ENCODE measurements around the gene AKAP8.
A peak's percentile ranks its signal among the peaks of the same experiment; 100 is the strongest.
"Not testable (repeated sequence)": the region's sequence is repeated elsewhere in the genome, so short reads cannot be mapped to it uniquely, and the experiment has no call there.

AKAP8 gene

GRCh38 chr19:15379083-15379998, at the start of gene AKAP8:
Gene AKAP8, minus strand, starts transcription at chr19:15379787. Its CDS starts 56 bp downstream, at chr19:15379731.
- DNase-seq: peak; percentile 98

DNA sequence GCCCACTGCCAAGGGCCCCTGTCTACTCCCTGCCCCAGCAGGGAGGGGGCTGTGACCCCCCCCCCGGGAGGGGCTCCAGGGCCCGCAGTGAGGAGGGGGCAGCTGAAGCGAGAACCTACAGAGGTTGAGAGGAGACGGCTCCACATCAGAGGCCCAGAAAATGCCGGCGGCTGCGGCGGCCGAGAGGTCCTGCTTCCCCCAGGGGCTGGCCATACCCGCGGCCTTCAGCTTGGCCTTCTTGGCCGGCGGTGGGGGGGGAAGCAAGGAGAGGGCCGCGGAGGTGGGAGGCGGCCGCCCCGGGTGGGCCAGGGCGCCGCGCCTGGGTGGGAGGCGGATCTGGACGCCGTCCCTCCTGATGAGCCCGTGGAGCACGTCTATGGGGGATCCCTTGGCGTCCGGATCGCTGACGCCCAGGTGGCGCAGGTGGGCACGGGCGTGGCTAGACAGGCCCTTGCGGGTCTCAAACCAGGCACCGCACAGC, 48.4 kb upstream of the AKAP8 start:
- no peak for DNase-seq

DNA sequence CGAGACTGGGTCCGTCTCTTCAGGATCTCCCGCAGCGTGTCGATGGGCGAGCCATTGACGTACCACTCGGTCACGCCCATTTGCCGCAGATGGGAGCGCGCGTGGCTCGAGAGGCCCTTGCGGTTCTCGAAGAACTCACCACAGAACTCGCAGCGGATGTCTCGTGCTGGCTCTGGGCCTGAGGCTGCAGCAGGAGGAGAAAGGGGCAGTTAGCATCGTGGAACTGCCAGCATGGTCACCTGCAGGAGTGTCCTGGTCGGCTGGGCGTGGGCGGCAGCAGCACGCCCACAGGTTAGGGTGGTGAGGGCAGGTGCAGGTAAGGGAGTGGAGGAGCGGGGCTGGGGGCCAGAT, 47.7 kb upstream of the AKAP8 start:
- DNase-seq: no peak

GRCh38 chr19:15426485-15427349, 47.1 kb upstream of the AKAP8 start:
- no peak for DNase-seq

- DNase-seq: no peak
Observed at GRCh38 chr19:15425321-15425950, 45.8 kb upstream of the AKAP8 start.

DNA sequence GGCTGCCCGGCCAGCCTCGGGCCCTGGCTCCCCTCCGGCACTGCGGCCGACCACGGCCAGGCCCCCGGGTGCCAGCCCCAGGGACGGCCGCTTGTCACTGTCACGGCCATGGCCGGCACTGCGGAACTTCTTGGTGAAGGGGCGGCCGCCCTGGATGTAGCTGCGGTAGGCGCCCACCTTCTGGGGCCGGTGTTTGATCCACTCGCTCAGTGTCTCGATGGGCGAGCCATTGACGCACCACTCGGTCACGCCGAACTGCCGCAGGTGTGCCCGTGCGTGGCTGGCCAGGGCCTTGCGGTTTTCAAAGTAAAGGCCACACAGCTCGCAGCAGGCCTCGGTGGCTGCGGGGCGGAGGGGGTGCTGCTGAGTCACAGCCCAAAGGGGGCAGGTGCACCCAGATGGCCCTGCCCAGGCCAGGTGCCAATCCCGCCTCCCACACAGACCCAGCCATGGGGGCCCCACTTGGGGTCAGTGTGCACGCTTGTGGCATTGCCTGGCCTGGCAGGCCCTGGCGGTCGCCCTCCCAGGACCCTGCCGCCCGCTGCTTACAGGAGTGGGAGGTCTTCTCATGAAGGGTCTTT, 45.2 kb upstream of the AKAP8 start:
- DNase-seq: no peak

- no peak for DNase-seq
Observed at GRCh38 chr19:15424121-15424520, 44.5 kb upstream of the AKAP8 start.

DNA sequence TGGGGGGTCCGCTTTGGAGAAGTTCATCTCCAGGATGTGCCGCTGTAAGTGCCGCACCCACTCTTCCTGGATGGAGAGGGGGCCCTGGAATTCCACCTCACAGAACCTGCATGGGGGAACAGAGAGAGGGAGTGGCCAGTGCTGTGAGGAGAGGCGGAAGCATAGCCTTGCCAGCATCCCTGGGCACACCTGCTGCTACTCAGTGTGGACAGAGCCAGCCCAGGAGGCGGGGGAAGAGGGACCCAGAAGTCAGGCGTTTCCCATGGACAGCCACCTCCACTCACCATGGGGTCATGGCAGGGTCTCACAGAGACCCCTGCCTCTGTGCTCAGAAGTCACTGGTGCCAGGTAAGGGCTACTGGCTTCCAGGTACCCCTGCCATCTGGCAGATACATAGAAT, 43.5 kb upstream of the AKAP8 start:
- DNase-seq: no peak

DNA sequence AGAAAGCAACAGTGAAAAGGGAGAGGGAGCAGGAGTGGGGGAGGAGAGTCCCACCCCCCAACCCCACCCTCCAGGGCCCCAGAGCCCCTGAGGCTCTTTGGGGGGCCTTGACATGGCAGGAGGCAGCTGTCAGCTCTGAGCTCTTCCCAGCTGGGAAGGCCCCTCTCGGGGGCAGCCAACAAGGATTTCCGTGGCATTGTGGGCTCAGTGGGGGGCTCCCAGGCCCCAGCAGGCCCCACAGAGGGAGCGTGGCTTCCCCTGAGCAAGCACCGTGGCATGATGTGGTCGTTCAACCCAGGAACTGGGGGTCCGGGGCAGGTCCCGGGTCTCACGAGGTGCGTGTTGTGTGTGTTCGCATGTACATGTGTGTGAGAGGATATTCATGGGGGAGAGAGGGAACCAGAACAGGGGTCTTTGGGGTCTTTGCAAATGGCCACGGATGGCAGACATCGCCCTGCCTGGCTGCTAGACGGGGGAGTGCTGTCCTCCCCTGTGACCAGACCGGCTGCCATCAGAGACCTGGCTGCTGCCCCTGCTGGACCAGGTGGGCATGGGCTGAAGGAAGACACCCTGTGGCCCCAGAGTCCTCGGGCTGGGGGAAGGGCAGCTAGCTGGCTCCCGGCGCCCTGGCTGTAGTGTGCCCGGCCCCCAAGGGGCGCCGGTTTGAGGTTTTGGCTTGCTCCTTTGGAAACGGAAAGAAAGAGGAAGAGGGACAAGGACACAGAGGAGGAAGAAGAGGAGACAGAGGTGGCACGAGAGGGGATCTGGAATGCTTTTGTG, 42.9 kb upstream of the AKAP8 start:
- no peak for DNase-seq

DNA sequence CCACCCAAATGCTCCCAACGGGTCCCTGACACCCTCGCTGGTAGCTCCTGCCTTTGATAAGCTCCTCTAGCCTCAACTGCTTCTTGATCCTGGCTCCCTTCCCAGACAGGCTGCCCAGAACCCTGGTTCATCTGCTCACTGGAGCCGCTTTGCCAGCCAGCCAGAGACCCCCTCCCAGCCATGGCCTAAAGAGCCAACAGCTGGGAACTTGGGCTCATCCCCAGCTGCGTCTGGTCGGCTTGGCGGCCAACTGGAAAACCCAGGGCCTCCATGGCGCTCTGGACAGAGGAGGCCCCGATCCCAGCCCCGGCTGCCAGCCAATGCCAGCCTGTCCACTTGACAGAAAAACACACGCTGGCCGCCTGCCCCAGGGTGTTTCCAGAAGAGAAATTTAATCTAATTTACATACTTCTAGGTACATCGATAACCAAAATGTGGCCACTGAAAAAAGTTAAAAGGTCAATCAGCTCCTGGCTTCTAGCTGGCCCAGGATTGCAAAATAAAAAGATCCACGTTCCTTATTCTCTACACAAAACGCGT, 42.2 kb upstream of the AKAP8 start:
- no peak for DNase-seq

DNA sequence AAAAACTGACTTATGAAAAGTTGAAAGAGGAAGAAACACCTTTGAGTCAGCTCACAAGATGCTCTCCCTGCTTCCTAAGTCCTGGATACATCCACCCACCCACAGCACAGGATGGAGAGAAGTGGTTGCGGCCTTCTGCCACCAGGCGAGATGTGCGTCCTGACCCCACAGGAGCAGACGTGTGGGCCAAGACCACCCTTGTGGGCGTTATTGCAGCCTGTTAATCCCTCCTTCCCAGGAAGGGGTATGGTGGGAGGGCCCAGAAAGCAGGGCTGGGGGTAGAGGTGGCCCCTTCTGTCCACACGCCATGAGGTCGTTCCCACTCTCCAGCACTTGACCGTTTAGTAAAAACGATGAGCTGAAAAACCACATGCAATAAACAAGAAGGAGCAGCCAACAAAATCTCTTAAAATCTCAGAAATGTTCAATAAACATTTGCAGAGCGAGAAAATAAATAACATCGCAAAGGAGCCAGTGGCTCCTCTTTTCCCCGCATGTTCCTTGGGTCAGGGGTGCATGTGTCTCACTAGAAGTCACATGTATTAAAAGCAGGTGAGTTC, 41.6 kb upstream of the AKAP8 start:
- DNase-seq: no peak

- DNase-seq: no peak
Observed at GRCh38 chr19:15419413-15420025, 39.9 kb upstream of the AKAP8 start.

DNA sequence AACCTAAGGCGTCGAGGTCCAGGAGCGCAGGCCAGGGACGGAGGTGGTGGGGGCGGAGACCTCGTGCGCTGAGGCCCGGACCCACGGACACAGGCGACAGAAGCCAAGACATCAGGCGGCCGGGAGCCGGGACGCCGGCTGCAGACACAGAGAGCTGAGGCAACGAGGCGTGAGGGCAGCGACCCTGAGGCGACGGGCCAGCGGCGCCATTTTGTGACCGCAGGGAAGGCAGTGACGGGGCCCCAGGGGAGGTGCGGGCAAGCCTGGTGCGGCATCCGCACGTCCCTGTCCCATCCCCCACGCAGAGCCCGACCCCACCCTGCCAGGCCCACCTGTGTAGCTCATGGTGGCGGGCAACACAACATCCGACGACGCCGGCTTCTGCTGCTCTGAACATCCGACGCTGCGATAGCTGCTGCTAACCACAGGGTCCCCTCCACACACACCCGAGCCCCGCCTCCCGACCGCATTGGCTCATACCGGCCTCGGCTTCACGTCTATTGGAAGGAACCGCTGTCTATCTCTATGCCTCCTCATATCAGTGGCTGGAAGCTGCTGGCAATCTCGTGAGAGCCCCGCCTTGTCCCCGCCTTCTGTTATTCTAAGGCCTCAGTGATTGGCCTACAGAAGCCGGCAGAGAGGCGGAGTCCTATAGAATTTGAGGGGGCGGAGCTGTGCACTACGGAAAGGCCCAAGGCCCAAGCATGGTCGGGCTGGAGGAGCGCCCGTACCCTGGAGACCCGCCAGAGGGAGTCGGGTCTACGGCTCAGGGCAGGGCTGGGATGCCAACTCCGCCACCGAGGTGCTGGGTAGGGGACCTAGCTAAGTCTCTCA, 39.2 kb upstream of the AKAP8 start, which contains the start of gene AKAP8L:
Gene AKAP8L (minus strand): TSS at position 410 of the 834 bp plus-strand sequence. CDS start 65 bp downstream, at position 345.
- DNase-seq: peak; percentile 99

GRCh38 chr19:15418231-15418578, 38.6 kb upstream of the AKAP8 start:
- DNase-seq: no peak

GRCh38 chr19:15417699-15418098, 38.1 kb upstream of the AKAP8 start:
- DNase-seq: no peak

- DNase-seq: no peak
Observed at GRCh38 chr19:15412832-15413231, 33.2 kb upstream of the AKAP8 start.

- DNase-seq: not testable (repeated sequence)
Observed at GRCh38 chr19:15411351-15411750, 31.8 kb upstream of the AKAP8 start.

GRCh38 chr19:15404780-15405211, 25.2 kb upstream of the AKAP8 start:
- no peak for DNase-seq

GRCh38 chr19:15404097-15404779, 24.7 kb upstream of the AKAP8 start:
- DNase-seq: no peak
